H1 (cell line): ENCODE measurements around the gene SNORC. TPM values are rescaled to one million over a fixed set of nuclear protein-coding genes. Genes with fewer than 3 reads are reported as not detected.

Experiments
- CTCF ChIA-PET: fragments of 300-600 bp; sonication (Branson Sonifier 250); formaldehyde crosslinking; loops from one replicate; lab custom pipeline; 2021; ENCODE audit not compliant: partially characterized antibody; lab: Charles Lee
- POLR2A ChIA-PET: fragments of 300-600 bp; sonication (Branson Sonifier 250); formaldehyde crosslinking; loops from one replicate; lab custom pipeline; 2021; ENCODE audit warnings: inconsistent platforms; ENCODE audit not compliant: partially characterized antibody; lab: Charles Lee
- DNase-seq, 2 experiments: peaks; one replicate each; pipeline versions ENCODE4 v3.0.0 to v3.0.0-alpha.2; 2010 to 2022; ENCODE audit warnings: low spot score in 2 of 2, low read depth in 1 of 2, mixed read lengths in 1 of 2
- FAIRE-seq: peaks from 2 replicates; lab custom pipeline; 2011; peaks lifted over from hg19 to GRCh38; lab: Jason Lieb, UNC
- H2AFZ ChIP-seq: 2 replicates; pipeline ENCODE4 v1.8.1; 2012; ENCODE audit warnings: low read length, inconsistent platforms
- H2AK5ac ChIP-seq: 2 replicates; pipeline ENCODE4 v1.6.1; 2013; ENCODE audit warnings: low read depth, low read length
- H2BK120ac ChIP-seq: replicated peaks from 2 replicates; pipeline ENCODE3; 2013; ENCODE audit warnings: low read depth, low read length, inconsistent platforms
- H2BK12ac ChIP-seq: 2 replicates; pipeline ENCODE4 v1.6.1; 2013; ENCODE audit warnings: low read depth, low read length
- H2BK15ac ChIP-seq: 2 replicates; pipeline ENCODE4 v1.6.1; 2013; ENCODE audit warnings: low read length
- H2BK20ac ChIP-seq: 2 replicates; pipeline ENCODE4 v1.6.1; 2013; ENCODE audit warnings: low read length
- H2BK5ac ChIP-seq: 2 replicates; pipeline ENCODE4 v1.6.1; 2013; ENCODE audit warnings: low read depth, low read length
- H3K14ac ChIP-seq: 2 replicates; pipeline ENCODE4 v1.6.1; 2013; ENCODE audit warnings: inconsistent platforms; ENCODE audit not compliant: insufficient read length
- H3K18ac ChIP-seq: 2 replicates; pipeline ENCODE4 v1.6.1; 2013; ENCODE audit warnings: low read length; ENCODE audit errors: extremely low read depth
- H3K23ac ChIP-seq: 2 replicates; pipeline ENCODE4 v1.6.1; 2013; ENCODE audit warnings: inconsistent platforms; ENCODE audit not compliant: insufficient read length
- H3K23me2 ChIP-seq: 2 replicates; pipeline ENCODE4 v1.6.1; 2013; ENCODE audit warnings: low read depth, low read length
- H3K27ac ChIP-seq: 2 replicates; pipeline ENCODE4 v1.6.1; 2011; ENCODE audit warnings: low read depth, low read length, inconsistent platforms
- H3K27me3 ChIP-seq, 4 experiments: replicated peaks in 1 of 4; 1 replicate in 1 of 4; 2 replicates in 3 of 4; pipeline versions ENCODE4 v1.6.1 to v1.8.1; 2011 to 2013; ENCODE audit warnings: low read length in 3 of 4, mild to moderate bottlenecking in 3 of 4, inconsistent platforms in 2 of 4, mixed read lengths in 2 of 4, moderate library complexity in 1 of 4; ENCODE audit not compliant: control insufficient read depth in 3 of 4, insufficient read depth in 3 of 4; ENCODE audit errors: extremely low read depth in 1 of 4
- H3K36me3 ChIP-seq, 4 experiments: 2 replicates each; pipeline versions ENCODE4 v1.6.1 to v1.8.1; 2011 to 2013; ENCODE audit warnings: mild to moderate bottlenecking in 4 of 4, low read length in 3 of 4, moderate library complexity in 2 of 4, control low read depth in 1 of 4, inconsistent platforms in 1 of 4; ENCODE audit not compliant: insufficient read depth in 4 of 4, control insufficient read depth in 2 of 4
- H3K4ac ChIP-seq: replicated peaks from 2 replicates; pipeline ENCODE3; 2013; ENCODE audit warnings: low read length, low read depth, mixed read lengths, inconsistent platforms; ENCODE audit not compliant: insufficient read length
- H3K4me1 ChIP-seq, 4 experiments: replicated peaks in 1 of 4; 1 replicate in 1 of 4; 2 replicates in 3 of 4; pipeline versions ENCODE4 v1.6.1 to v1.8.1; 2011 to 2013; ENCODE audit warnings: low read length in 3 of 4, inconsistent platforms in 2 of 4, mixed read lengths in 1 of 4; ENCODE audit not compliant: insufficient read depth in 4 of 4, control insufficient read depth in 3 of 4
- H3K4me2 ChIP-seq, 2 experiments: 2 replicates each; pipeline versions ENCODE4 v1.6.1 to v1.8.1; 2011 to 2013; ENCODE audit warnings: low read depth in 2 of 2, low read length in 2 of 2, control low read depth in 1 of 2, inconsistent platforms in 1 of 2, mild to moderate bottlenecking in 1 of 2; ENCODE audit not compliant: insufficient read depth in 1 of 2
- H3K4me3 ChIP-seq, 4 experiments: fragments of 200-600, 300-600 bp in 1 of 4; sonication (generic), shearing (Covaris generic), sonication (Bioruptor Twin) in 1 of 4; 2 replicates each; pipeline versions ENCODE4 v1.5.1 to v1.8.1; 2011 to 2016; ENCODE audit warnings: low read length in 4 of 4, low read depth in 3 of 4, control low read depth in 2 of 4, inconsistent platforms in 2 of 4, mild to moderate bottlenecking in 2 of 4, mixed read lengths in 1 of 4, moderate library complexity in 1 of 4; ENCODE audit not compliant: insufficient read depth in 2 of 4; ENCODE audit errors: extremely low read depth in 1 of 4
- H3K56ac ChIP-seq: replicated peaks from 2 replicates; pipeline ENCODE3; 2013; ENCODE audit warnings: low read depth, mild to moderate bottlenecking, mixed read lengths, low read length, inconsistent platforms; ENCODE audit not compliant: insufficient read length
- H3K79me1 ChIP-seq: 2 replicates; pipeline ENCODE4 v1.6.1; 2013; ENCODE audit warnings: low read depth, low read length, control low read depth
- H3K79me2 ChIP-seq, 2 experiments: 2 replicates each; pipeline versions ENCODE4 v1.6.1 to v1.8.1; 2012 to 2013; ENCODE audit warnings: low read length in 2 of 2, mild to moderate bottlenecking in 2 of 2, inconsistent platforms in 1 of 2; ENCODE audit not compliant: insufficient read depth in 2 of 2, control insufficient read depth in 1 of 2
- H3K9ac ChIP-seq, 4 experiments: replicated peaks in 1 of 4; 1 replicate in 1 of 4; 2 replicates in 3 of 4; pipeline versions ENCODE4 v1.6.1 to v1.8.1; 2011 to 2013; ENCODE audit warnings: low read depth in 3 of 4, low read length in 3 of 4, control low read depth in 2 of 4, mild to moderate bottlenecking in 2 of 4, moderate library complexity in 2 of 4, inconsistent platforms in 1 of 4; ENCODE audit errors: extremely low read depth in 1 of 4
- H3K9me3 ChIP-seq, 2 experiments: 2 replicates each; pipeline versions ENCODE4 v1.6.1 to v1.8.1; 2012 to 2013; ENCODE audit warnings: mild to moderate bottlenecking in 2 of 2, moderate library complexity in 2 of 2, control low read depth in 1 of 2, inconsistent platforms in 1 of 2, low read depth in 1 of 2, low read length in 1 of 2, mixed read lengths in 1 of 2; ENCODE audit not compliant: insufficient read depth in 2 of 2
- H4K20me1 ChIP-seq, 2 experiments: replicated peaks in 1 of 2; 2 replicates each; pipeline versions ENCODE3 to v1.8.1; 2011 to 2013; ENCODE audit warnings: inconsistent platforms in 2 of 2, low read length in 2 of 2, mild to moderate bottlenecking in 1 of 2; ENCODE audit not compliant: insufficient read depth in 2 of 2, control insufficient read depth in 1 of 2
- H4K5ac ChIP-seq: 2 replicates; pipeline ENCODE4 v1.6.1; 2013; ENCODE audit warnings: low read length, low read depth, mixed read lengths, inconsistent platforms; ENCODE audit not compliant: insufficient read length
- H4K8ac ChIP-seq: 2 replicates; pipeline ENCODE4 v1.8.0; 2013; ENCODE audit warnings: mild to moderate bottlenecking, moderate library complexity, low read length, inconsistent platforms; ENCODE audit not compliant: insufficient read depth; ENCODE audit errors: extremely low read depth
- H4K91ac ChIP-seq: replicated peaks from 2 replicates; pipeline ENCODE3; 2013; ENCODE audit warnings: low read length, mixed read lengths, inconsistent platforms; ENCODE audit not compliant: insufficient read length
- CBX5 ChIP-seq: fragments of 300-800, 300-1000 bp; sonication (generic); IDR thresholded peaks from 2 replicates; pipeline ENCODE4 v1.7.1; 2016; ENCODE audit warnings: antibody characterized with exemption, low read length, low read depth
- KDM1A ChIP-seq: fragments of 200-600, 300-600 bp; sonication (generic); IDR thresholded peaks from 2 replicates; pipeline ENCODE4 v1.7.1; 2016; ENCODE audit warnings: mild to moderate bottlenecking, low read length, borderline replicate concordance
- KDM4A ChIP-seq: IDR thresholded peaks from one replicate; pipeline ENCODE4 v1.7.1; 2012; ENCODE audit warnings: low read depth, mild to moderate bottlenecking, moderate library complexity, low read length, inconsistent platforms; ENCODE audit not compliant: severe bottlenecking
- MAX ChIP-seq: IDR thresholded peaks from 2 replicates; pipeline ENCODE4 v1.6.1; 2012; ENCODE audit warnings: inconsistent platforms
- SUZ12 ChIP-seq: fragments of 200-600 bp; sonication (generic); IDR thresholded peaks from 2 replicates; pipeline ENCODE4 v1.6.1; 2012; ENCODE audit warnings: mild to moderate bottlenecking, inconsistent platforms, low read length, moderate library complexity, mixed read lengths
- WGBS, 2 experiments: shearing (Covaris generic) in 1 of 2; methylation state at CpG; one replicate each; pipeline versions ENCODE4 v1.1.6 to v1.1.7; 2013 to 2015; ENCODE audit warnings: low lambda C conversion rate in 2 of 2, mixed read lengths in 2 of 2, inconsistent platforms in 1 of 2, low coverage in 1 of 2, missing lambda C conversion rate in 1 of 2; ENCODE audit not compliant: insufficient replicate concordance in 2 of 2, insufficient coverage in 1 of 2, insufficient read length in 1 of 2; ENCODE audit errors: extremely low coverage in 1 of 2, missing lambda C conversion rate in 1 of 2; 5-methylcytosine and 5-hydroxymethylcytosine counted together
- polyA plus RNA-seq, 7 experiments: library from polyadenylated mRNA; depleted of rRNA in 3 of 7; stranded (reverse) in 5 of 7; unstranded in 2 of 7; fragments of >200 nt in 5 of 7; fragments of 200-250 nt in 2 of 7; gene quantifications; 1 replicate in 5 of 7; 2 replicates in 1 of 7; 4 replicates in 1 of 7; pipeline versions ENCODE4 v1.2.1 to v1.2.3, GENCODE V29; 2011 to 2013; ENCODE audit warnings: missing spikeins in 2 of 7, mixed read lengths in 2 of 7
- total RNA-seq: library from RNA; stranded (reverse); fragmentation: NEBNext Ultra II Directional; extraction: Animal tissue kit (Norgen Biotek cat#: 25700); gene quantifications from 2 replicates; pipeline ENCODE4 v1.2.1, GENCODE V29; 2021

SNORC gene
- total and polyA plus RNA-seq, 2 of the 8 experiments (the other 6 are each of a cell fraction or from before 2014, with no cell fraction given): 1.6 to 1.8 TPM

DNA sequence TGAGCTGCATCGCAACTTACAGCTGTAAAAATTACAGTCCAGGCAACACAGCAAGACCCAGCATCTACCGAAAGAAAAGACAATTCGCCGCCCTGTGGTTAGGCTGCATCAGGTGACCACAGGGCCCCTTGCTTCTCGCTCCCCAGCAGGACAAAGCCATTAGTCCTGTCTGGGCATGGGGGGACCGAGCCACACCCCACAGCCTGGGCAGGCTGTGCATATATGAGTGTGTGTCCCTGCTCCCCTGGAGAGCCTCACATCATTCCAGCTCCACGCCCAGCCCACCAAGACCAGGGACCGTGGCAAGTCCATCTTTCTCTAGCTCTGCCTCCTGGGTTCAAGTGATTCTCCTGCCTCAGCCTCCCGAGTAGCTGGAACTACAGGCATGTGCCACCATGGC, 33.9 kb downstream of the SNORC start:
- Histone ChIP-seq H2BK15ac (no peak overlapping the region), H3K23me2 (peaks cover 5% of the 10 kb centered on the region; the same call in 1 of the 2 replicates), H3K56ac (no peak overlapping the region), H2BK12ac (no peak overlapping the region), H3K4me1 (peaks cover 4 to 19% (median 15%) of the 10 kb centered on the region in 4 experiments), H2AFZ (no peak overlapping the region), H3K9ac (no peak overlapping the region), H4K20me1 (peaks cover 0 to under 1% of the 10 kb centered on the region in 2 experiments), H3K14ac (no peak overlapping the region), H3K27me3 (peaks cover 0 to 8% (median 6%) of the 10 kb centered on the region in 4 experiments; a peak in 3 of 7 replicates), H3K79me2 (no peaks in the 10 kb centered on the region), H2BK20ac (no peak overlapping the region), H2BK5ac (no peak overlapping the region), H2AK5ac (no peak overlapping the region), H4K5ac (no peak overlapping the region), H3K9me3 (no peaks in the 10 kb centered on the region; a peak in 1 of 4 replicates), H4K8ac (no peak overlapping the region; the same call in 1 of the 2 replicates), H3K4me3 (no peak overlapping the region), H3K4ac (no peak overlapping the region), H3K27ac (no peak overlapping the region), H3K36me3 (no peaks in the 10 kb centered on the region), H3K4me2 (no peak overlapping the region), H4K91ac (no peak overlapping the region), H3K23ac (no peak overlapping the region), H2BK120ac (no peak overlapping the region), H3K18ac (no peak overlapping the region), H3K79me1 (no peaks in the 10 kb centered on the region)
- ChIA-PET CTCF (interaction anchor here (0.6 kb wide), 1 partner anchor 411 kb away, joined by 3 read pairs; no protein-coding TSS in a partner anchor), POLR2A (interaction anchor here (0.7 kb wide), 1 partner anchor 13 kb away, joined by 4 read pairs; no protein-coding TSS in a partner anchor)
- WGBS, 2 experiments: 90% methylated on average over 9 of the region's 9 CpGs; no CpG with 5 or more reads in 1 of the 2 experiments
- DNase-seq (no peak), FAIRE-seq (no peak)
- TF ChIP-seq KDM4A: no peak
- TF ChIP-seq KDM1A: no peak
- no peak for TF ChIP-seq MAX
- TF ChIP-seq CBX5: no peak
- no peak for TF ChIP-seq SUZ12
